ENCODE measurements around the gene C10orf53. TPM values are rescaled to one million over a fixed set of nuclear protein-coding genes. Genes with fewer than 3 reads are reported as not detected.

Gene C10orf53
- total RNA-seq, 1 donor, result not detected

- no peak for DNase-seq (ENCODE audit: low read depth)
- no peak overlapping the region for H3K4me3 ChIP-seq (ENCODE audit: low read depth, low read length)
- no peak for TF ChIP-seq CTCF (IDR thresholded peaks at IDR 0.05; ENCODE audit: insufficient read depth, low read length)
These were observed 26.1 kb upstream of the C10orf53 start for GRCh38 chr10:49653273-49653929.

- no peak overlapping the region for H3K4me3 ChIP-seq (ENCODE audit: low read depth, low read length)
These were observed 25.3 kb upstream of the C10orf53 start for GRCh38 chr10:49654036-49654693.

GRCh38 chr10:49655099-49655498 lies 24.4 kb upstream of the C10orf53 start:
- DNase-seq (ENCODE audit: low read depth), result no peak
- TF ChIP-seq CTCF (IDR thresholded peaks at IDR 0.05; ENCODE audit: insufficient read depth, low read length), result no peak
- no peak overlapping the region for H3K4me3 ChIP-seq (ENCODE audit: low read depth, low read length)

More at GRCh38 chr10:49654036-49654693, 25.3 kb upstream of the C10orf53 start:
- no peak for TF ChIP-seq CTCF (IDR thresholded peaks at IDR 0.05; ENCODE audit: insufficient read depth, low read length)
- no peak for DNase-seq (ENCODE audit: low read depth)

- DNase-seq (ENCODE audit: low read depth), result no peak
- no peak for TF ChIP-seq CTCF (IDR thresholded peaks at IDR 0.05; ENCODE audit: insufficient read depth, low read length)
- no peak overlapping the region for H3K4me3 ChIP-seq (ENCODE audit: low read depth, low read length)
These were observed 22.5 kb upstream of the C10orf53 start for GRCh38 chr10:49656845-49657493.

- no peak for DNase-seq (ENCODE audit: low read depth)
- TF ChIP-seq CTCF (IDR thresholded peaks at IDR 0.05; ENCODE audit: insufficient read depth, low read length), result no peak
- H3K4me3 ChIP-seq (ENCODE audit: low read depth, low read length), result no peak overlapping the region
These were observed 21.8 kb upstream of the C10orf53 start for GRCh38 chr10:49657606-49658005.

- TF ChIP-seq CTCF (IDR thresholded peaks at IDR 0.05; ENCODE audit: insufficient read depth, low read length), result no peak
- H3K4me3 ChIP-seq (ENCODE audit: low read depth, low read length), result no peak overlapping the region
- DNase-seq (ENCODE audit: low read depth), result no peak
These were observed 18.2 kb upstream of the C10orf53 start for GRCh38 chr10:49661140-49661856.
